GM18502 (cell line): ENCODE measurements around the gene CSTB.

Experiments
- ATAC-seq: cut with Tn5 transposase; IDR thresholded peaks from one replicate; pipeline ENCODE4 v1.9.1; 2021; ENCODE audit warnings: mild to moderate bottlenecking; ENCODE audit not compliant: unreplicated experiment, poor library complexity

CSTB gene

DNA sequence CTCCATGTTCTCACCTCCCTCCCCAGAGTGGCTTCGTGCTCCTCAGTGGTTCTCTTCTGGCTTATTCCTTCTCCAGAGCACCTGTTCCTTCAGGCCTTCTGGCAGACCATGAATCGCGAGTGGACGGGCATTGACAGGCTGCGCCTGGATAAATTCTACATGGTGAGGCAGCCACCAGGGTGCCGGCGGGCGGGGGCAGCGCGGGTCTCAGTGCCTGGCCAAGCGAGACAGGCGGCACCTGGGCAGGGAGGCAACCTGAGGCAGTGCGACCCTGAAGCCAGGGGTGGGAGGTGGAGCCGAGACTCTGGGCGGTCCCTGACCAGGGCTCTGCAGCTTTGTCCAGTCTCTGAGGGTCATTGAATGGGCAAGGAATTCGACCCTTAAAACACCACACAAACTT lies 17.1 kb upstream of the CSTB start:
- no peak for ATAC-seq

- ATAC-seq = no peak
These were observed 16.3 kb upstream of the CSTB start for GRCh38 chr21:43792406-43792805.

DNA sequence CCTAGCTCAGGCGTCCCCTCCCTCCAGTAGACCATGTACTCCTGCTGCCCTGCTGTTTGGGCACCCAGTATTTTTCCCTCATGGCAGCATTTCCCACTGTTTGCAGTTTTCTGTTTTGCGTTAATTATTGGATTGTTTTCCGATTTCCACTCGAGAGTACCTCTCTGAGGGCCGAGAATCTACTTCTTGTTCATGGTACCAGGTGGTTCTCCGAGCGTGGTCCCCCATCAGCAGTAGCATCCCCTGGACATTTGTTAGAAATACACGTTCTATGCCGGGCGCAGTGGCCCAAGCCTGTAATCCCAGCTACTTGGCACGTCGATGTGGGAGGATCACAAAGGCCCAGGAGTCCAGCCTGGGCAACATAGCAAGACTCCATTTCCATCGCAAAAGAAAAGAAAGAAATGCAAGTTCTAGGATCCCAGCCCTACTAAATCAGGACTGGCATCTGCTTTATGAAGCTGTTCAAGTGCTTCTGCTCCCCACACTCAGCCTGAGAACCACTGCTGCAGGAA lies 14.0 kb upstream of the CSTB start:
- ATAC-seq = no peak

GRCh38 chr21:43789276-43790009 lies 13.3 kb upstream of the CSTB start, which contains the start of gene RRP1:
Gene RRP1, plus strand, starts transcription at chr21:43789577. Its CDS starts 53 bp downstream, at chr21:43789630.
- peak; percentile 85 for ATAC-seq

DNA sequence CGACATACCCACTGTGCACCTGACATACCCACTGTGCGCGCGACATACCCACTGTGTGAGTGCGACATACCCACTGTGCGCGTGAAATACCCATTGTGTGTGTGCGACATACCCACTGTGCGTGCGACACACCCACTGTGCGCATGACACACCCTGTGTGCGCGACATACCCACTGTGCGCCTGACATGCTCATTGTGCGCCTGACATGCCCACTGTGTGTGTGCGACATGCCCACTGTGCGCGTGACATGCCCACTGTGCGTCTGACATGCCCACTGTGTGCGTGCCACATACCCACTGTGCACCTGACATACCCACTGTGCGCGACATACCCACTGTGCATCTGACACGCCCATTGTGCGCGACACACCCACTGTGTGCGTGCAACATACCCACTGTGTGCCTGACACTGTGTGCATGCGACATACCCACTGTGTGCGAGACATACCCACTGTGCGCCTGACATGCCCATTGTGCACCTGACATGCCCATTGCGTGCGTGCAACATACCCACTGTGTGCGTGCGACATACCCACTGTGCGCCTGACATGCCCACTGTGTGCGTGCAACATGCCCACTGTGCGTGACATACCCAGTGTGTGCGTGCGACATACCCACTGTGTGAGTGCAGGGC lies 10.8 kb upstream of the CSTB start:
- no peak for ATAC-seq

DNA sequence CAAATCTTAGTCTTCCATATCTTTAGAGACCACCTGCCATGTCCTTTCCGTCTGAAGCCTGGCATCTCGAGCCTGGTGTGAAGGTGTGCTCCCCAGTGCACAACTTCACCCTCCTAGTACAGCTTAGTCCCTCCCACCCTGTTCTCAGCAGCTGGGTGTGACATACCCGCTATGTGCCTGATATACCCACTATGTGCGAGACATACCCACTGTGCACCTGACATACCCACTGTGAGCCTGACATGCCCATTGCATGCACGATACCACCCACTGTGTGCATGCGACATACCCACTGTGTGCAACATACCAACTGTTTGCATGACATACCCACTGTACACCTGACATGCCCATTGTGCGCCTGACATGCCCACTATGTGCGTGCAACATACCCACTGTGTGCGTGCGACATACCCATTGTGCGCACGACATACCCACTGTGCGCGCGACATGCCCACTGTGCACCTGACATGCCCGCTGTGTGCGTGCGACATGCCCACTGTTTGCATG lies 10.2 kb upstream of the CSTB start:
- ATAC-seq = no peak

DNA sequence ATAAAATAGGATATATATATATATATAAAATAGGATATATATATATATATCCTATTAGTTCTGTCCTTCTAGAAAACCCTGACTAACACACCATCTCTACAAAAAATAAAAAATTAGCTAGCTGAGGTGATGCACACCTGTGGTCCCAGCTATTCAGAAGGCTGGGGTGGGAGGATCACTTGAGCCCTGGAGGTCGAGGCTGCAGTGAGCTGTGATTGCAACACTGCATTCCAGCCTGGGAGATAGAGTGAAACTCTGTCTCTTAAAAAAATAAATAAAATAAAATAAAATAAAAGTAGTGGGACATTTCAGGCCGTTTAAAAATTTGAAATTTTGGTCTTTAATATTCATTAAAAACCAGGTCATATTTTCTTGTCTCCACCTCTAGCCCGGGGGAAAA lies 9.0 kb upstream of the CSTB start:
- ATAC-seq = no peak

GRCh38 chr21:43783098-43783700 lies 7.1 kb upstream of the CSTB start:
- ATAC-seq = no peak

GRCh38 chr21:43782431-43783097 lies 6.5 kb upstream of the CSTB start:
- ATAC-seq = no peak

- ATAC-seq = no peak
These were observed 5.7 kb upstream of the CSTB start for GRCh38 chr21:43781846-43782245.

GRCh38 chr21:43779660-43780059 lies 3.6 kb upstream of the CSTB start:
- ATAC-seq = no peak

DNA sequence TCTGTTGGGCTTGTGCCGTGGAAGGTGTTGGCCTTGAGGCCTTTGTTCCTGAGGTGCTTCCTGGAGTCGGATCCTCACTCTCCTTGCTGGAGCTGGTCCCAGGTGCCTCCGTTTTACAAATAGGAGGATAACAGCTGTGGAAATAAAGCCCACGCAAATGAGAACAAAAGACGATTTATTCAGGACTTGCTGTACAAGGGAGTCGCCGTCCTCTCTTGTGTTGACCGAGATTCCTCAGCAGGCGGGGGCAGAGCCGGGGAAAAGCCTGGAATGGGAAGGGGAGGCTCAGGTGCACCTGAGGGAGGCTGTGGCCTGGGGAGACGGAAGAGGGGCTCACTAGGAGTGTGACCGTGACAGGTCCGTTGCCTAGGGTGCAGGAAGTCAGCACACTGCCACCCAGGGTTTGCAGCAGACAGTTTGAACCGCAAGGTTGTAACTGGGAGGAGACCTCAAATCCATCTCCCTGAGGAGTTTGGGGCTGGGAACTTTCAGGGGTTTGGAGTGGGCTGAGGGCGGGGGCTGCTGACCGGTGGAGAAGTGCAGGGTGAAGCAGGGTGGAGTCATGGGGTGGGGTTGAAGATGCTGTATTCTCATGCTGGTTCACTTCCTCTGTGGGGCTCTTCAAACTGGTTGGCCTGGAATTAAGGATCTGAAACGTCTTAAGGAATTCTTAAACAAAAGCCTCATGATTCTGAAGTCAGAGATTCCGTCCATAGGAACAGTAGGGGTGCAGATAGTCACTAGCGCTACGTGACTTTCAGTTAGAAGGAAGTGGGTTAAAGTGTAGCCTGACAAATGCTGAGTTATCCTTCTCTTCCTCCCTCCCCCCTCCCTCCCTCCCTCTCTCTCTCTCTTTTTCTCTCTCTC lies 2.6 kb upstream of the CSTB start:
- no peak for ATAC-seq

- ATAC-seq = no peak
These were observed 1.8 kb upstream of the CSTB start for GRCh38 chr21:43777953-43778352.

- ATAC-seq = no peak
These were observed 918 bp downstream of the CSTB start for GRCh38 chr21:43775190-43775589.

DNA sequence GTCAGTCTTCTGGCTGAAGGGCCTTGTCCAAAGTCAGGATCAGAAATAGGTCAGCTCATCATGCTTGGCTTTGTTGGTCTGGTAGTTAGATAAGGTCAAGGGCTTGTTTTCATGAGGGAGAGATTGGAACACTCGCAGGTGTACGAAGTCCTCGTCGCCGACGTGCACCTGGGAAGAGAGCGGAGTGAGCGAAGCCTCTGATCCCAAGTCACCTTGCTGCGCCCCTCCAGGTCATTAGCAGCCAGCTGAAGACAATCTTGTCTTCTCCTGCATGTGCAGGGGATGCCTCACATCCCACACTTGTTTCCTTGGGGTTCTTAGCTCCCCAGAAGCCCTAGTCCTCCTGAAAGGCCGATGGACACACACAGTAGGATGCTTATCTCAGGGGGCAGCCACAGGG lies 1.9 kb downstream of the CSTB start:
- ATAC-seq = no peak

- ATAC-seq = no peak
These were observed 3.7 kb downstream of the CSTB start for GRCh38 chr21:43772425-43772821.

GRCh38 chr21:43771698-43772424 lies 4.2 kb downstream of the CSTB start:
- no peak for ATAC-seq

DNA sequence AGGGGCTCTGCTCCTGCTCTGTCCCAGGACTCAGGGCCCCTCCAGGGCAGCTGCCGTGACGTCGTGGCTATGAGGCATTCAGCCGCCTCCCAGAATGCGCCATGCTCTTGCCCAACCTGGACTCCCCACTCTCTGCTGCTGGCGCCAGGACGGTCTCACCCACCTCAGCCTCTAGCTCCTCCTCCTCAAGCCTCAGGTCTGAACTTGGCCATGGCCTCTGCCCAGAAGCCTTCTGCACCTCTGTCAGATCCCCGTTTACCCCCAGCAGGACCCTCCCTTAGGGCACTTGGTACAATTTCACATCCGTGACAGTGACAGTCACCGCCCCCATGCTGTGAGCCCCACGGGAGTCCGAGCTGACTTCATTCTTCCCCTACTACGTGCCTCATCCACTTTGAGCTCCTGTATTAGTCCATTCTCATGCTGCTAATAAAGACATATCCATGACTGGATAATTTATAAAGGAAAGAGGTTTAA lies 4.9 kb downstream of the CSTB start:
- no peak for ATAC-seq

DNA sequence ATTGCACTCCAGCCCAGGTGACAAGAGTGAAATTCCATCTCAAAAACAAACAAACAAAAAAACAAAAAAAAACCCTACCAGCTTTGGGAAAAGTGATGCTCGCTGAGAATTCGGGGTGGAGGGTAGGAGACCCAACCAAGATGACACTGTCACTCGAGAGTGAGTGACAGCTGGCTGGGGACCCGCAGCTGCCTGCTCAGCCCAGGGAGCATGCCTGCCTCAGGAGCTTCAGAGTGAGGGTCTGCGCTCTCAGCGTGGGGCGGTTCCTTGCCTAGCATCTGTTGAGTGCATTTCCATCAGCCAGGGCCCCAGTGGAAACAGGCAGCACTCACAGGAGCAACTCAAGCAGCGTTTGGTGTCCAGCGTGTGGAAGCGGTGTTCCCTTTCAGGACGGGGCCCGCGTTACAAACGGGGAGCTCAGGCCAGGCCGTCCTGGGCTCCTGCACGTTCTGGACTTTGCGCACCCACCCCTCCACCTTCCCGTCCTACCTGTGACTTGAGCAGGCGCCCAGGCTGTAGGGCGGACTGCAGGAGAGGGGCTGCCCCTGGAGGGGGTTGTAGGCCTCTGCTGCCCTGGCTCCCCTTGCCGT lies 5.9 kb downstream of the CSTB start:
- ATAC-seq = no peak
